GM12801 (cell line): ENCODE results near the gene CD163.

ENCODE experiments used
- CTCF ChIP-seq: IDR thresholded peaks from one replicate; pipeline ENCODE4 v1.5.1; 2011; ENCODE audit warnings: control low read depth; ENCODE audit not compliant: insufficient read length; ENCODE audit errors: extremely low read depth

The CD163 gene

DNA sequence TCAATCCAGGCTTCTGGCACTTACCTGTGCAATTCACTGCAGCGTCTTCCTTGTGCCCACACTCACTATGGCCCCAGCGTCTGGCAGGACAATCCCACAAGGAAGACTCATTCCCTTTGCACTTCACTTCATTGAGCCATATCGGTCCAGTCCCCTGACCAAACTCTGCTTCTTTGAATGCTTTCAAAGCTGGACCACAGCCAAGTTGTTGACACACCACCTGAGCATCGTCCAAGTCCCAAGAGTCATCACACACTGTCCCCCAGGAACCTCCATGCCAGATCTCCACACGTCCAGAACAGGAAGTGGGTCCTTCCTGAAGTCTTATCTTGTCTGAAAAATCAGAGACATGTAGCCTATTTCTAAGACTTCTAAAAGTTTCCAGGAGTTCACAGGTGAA lies 20.2 kb downstream of the CD163 start:
- no peak for TF ChIP-seq CTCF

GRCh38 chr12:7479771-7480170 lies 23.8 kb downstream of the CD163 start:
- no peak for TF ChIP-seq CTCF

GRCh38 chr12:7472060-7472459 lies 31.5 kb downstream of the CD163 start:
- no peak for TF ChIP-seq CTCF

GRCh38 chr12:7460375-7461259 lies 43.0 kb downstream of the CD163 start:
- peak; percentile 49 for TF ChIP-seq CTCF

- TF ChIP-seq CTCF = no peak
Measured at GRCh38 chr12:7459973-7460372, 43.6 kb downstream of the CD163 start.

- no peak for TF ChIP-seq CTCF
Measured at GRCh38 chr12:7451756-7452155, 51.8 kb downstream of the CD163 start.

GRCh38 chr12:7450667-7451066 lies 52.9 kb downstream of the CD163 start:
- TF ChIP-seq CTCF = no peak
